DND-41 (cell line): ENCODE data around the gene MRGPRX2.

Experiments used
- EZH2 ChIP-seq: IDR thresholded peaks from 3 replicates; pipeline ENCODE4 v1.6.1; 2012; ENCODE audit warnings: borderline replicate concordance, low read depth, mild to moderate bottlenecking, moderate library complexity, low read length, inconsistent platforms; ENCODE audit not compliant: severe bottlenecking
- TF ChIP-seq, protein P1 (sequence below): IDR thresholded peaks from 2 replicates; pipeline ENCODE4 v1.5.1; 2012; ENCODE audit warnings: borderline replicate concordance, low read length, moderate library complexity, mild to moderate bottlenecking; ENCODE audit not compliant: poor library complexity, severe bottlenecking; ENCODE audit errors: extremely low read depth

- TF ChIP-seq, protein P1, sequence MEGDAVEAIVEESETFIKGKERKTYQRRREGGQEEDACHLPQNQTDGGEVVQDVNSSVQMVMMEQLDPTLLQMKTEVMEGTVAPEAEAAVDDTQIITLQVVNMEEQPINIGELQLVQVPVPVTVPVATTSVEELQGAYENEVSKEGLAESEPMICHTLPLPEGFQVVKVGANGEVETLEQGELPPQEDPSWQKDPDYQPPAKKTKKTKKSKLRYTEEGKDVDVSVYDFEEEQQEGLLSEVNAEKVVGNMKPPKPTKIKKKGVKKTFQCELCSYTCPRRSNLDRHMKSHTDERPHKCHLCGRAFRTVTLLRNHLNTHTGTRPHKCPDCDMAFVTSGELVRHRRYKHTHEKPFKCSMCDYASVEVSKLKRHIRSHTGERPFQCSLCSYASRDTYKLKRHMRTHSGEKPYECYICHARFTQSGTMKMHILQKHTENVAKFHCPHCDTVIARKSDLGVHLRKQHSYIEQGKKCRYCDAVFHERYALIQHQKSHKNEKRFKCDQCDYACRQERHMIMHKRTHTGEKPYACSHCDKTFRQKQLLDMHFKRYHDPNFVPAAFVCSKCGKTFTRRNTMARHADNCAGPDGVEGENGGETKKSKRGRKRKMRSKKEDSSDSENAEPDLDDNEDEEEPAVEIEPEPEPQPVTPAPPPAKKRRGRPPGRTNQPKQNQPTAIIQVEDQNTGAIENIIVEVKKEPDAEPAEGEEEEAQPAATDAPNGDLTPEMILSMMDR = no peak
- no peak for TF ChIP-seq EZH2
Measured at GRCh38 chr11:19102521-19102900, 42.0 kb upstream of the MRGPRX2 start.
